HG03442 (cell line): ENCODE data around the gene GPR142.

Experiments used
- ATAC-seq: cut with Tn5 transposase; IDR thresholded peaks from one replicate; pipeline ENCODE4 v1.9.1; 2021; ENCODE audit warnings: mild to moderate bottlenecking, moderate library complexity; ENCODE audit not compliant: unreplicated experiment

Gene GPR142

GRCh38 chr17:74367206-74367605 lies at the start of gene GPR142:
GPR142 (plus strand) TSS chr17:74367506; CDS start chr17:74369541, 2,035 bp downstream.
- no peak for ATAC-seq

GRCh38 chr17:74318391-74318790 lies 48.9 kb upstream of the GPR142 start:
- ATAC-seq = no peak

- no peak for ATAC-seq
Observed at GRCh38 chr17:74324521-74324920, 42.8 kb upstream of the GPR142 start.

- no peak for ATAC-seq
Observed at GRCh38 chr17:74325376-74325742, 41.9 kb upstream of the GPR142 start.

GRCh38 chr17:74325743-74326379 lies 41.4 kb upstream of the GPR142 start, which contains the start of gene KIF19:
KIF19 (plus strand) TSS chr17:74326226; CDS start chr17:74326350, 124 bp downstream.
- ATAC-seq = peak; percentile 41

- ATAC-seq = no peak
Observed at GRCh38 chr17:74326506-74326905, 40.8 kb upstream of the GPR142 start.

GRCh38 chr17:74328487-74328886 lies 38.8 kb upstream of the GPR142 start:
- ATAC-seq = no peak

GRCh38 chr17:74329378-74329777 lies 37.9 kb upstream of the GPR142 start:
- ATAC-seq = no peak

- ATAC-seq = no peak
Observed at GRCh38 chr17:74330446-74330845, 36.9 kb upstream of the GPR142 start.

GRCh38 chr17:74332017-74332650 lies 35.2 kb upstream of the GPR142 start:
- ATAC-seq = no peak

- ATAC-seq = no peak
Observed at GRCh38 chr17:74332763-74333283, 34.5 kb upstream of the GPR142 start.

- ATAC-seq = no peak
Observed at GRCh38 chr17:74334393-74335039, 32.8 kb upstream of the GPR142 start.

GRCh38 chr17:74335529-74336062 lies 31.7 kb upstream of the GPR142 start:
- ATAC-seq = no peak

- ATAC-seq = no peak
Observed at GRCh38 chr17:74336307-74336706, 31.0 kb upstream of the GPR142 start.

- ATAC-seq = no peak
Observed at GRCh38 chr17:74337834-74338500, 29.3 kb upstream of the GPR142 start.

GRCh38 chr17:74339537-74340195 lies 27.6 kb upstream of the GPR142 start:
- no peak for ATAC-seq

GRCh38 chr17:74340470-74341023 lies 26.8 kb upstream of the GPR142 start:
- no peak for ATAC-seq

- ATAC-seq = no peak
Observed at GRCh38 chr17:74342224-74342623, 25.1 kb upstream of the GPR142 start.

GRCh38 chr17:74343121-74343520 lies 24.2 kb upstream of the GPR142 start:
- no peak for ATAC-seq
